GM12878 (cell line): Measurements from ENCODE around the gene FAM72A. TPM values are rescaled to one million over a fixed set of nuclear protein-coding genes. Genes with fewer than 3 reads are reported as not detected.
"Not testable (repeated sequence)": the region's sequence is repeated elsewhere in the genome, so short reads cannot be mapped to it uniquely, and the experiment has no call there.

ENCODE experiments used
- ATAC-seq: fragments of 200-7000 bp; cut with Tn5 transposase; 3 replicates; pipeline ENCODE4 v1.9.1; 2020; ENCODE audit warnings: mild to moderate bottlenecking, moderate library complexity
- BruUV-seq: library from RNA; stranded (reverse); fragments of 400-500 nt; replicated peaks from 2 replicates; lab custom pipeline; 2021; lab: Mats Ljungman, UMichigan
- CTCF ChIA-PET: fragments of 300-600 bp; sonication (Branson Sonifier 250); formaldehyde crosslinking; extraction: SDS; loops from one replicate; lab custom pipeline; 2021; ENCODE audit warnings: inconsistent platforms; lab: Yijun Ruan, JAX
- POLR2A ChIA-PET: fragments of 350-600 bp; formaldehyde crosslinking; extraction: SDS; loops from one replicate; lab custom pipeline; 2021; ENCODE audit warnings: inconsistent platforms; lab: Charles Lee
- RAD21 ChIA-PET: fragments of 300-600 bp; sonication (Branson Sonifier 250); formaldehyde crosslinking; loops from one replicate; lab custom pipeline; 2023; ENCODE audit warnings: antibody characterized with exemption; ENCODE audit not compliant: unreplicated experiment; lab: Charles Lee
- SMC1A ChIA-PET: fragments of 300-600 bp; sonication (Branson Sonifier 250); formaldehyde crosslinking; loops from one replicate; lab custom pipeline; 2023; ENCODE audit not compliant: unreplicated experiment, uncharacterized antibody; lab: Charles Lee
- DNase-seq: peaks from one replicate; pipeline ENCODE4 v3.0.0-alpha.2; 2011; ENCODE audit warnings: low read depth, low spot score
- FAIRE-seq: peaks from 3 replicates; lab custom pipeline; 2011; peaks lifted over from hg19 to GRCh38; lab: Jason Lieb, UNC
- H2AFZ ChIP-seq: 2 replicates; pipeline ENCODE4 v1.6.0; 2011; ENCODE audit warnings: low read depth, low read length, control low read depth; ENCODE audit not compliant: control insufficient read depth
- H3K27ac ChIP-seq: 2 replicates; pipeline ENCODE4 v1.5.1; 2011; ENCODE audit warnings: control low read depth; ENCODE audit not compliant: control insufficient read depth, insufficient read depth
- H3K27me3 ChIP-seq, 2 experiments: replicated peaks in 1 of 2; 2 replicates each; pipeline versions ENCODE4 v1.6.0 to v1.6.1; 2011; ENCODE audit warnings: low read length in 1 of 2; ENCODE audit not compliant: control insufficient read depth in 2 of 2, insufficient read depth in 2 of 2
- H3K36me3 ChIP-seq, 2 experiments: 2 replicates each; pipeline ENCODE4 v1.5.1; 2011; ENCODE audit warnings: low read length in 1 of 2; ENCODE audit not compliant: control insufficient read depth in 2 of 2, insufficient read depth in 2 of 2
- H3K4me1 ChIP-seq: 2 replicates; pipeline ENCODE4 v1.6.1; 2011; ENCODE audit warnings: mild to moderate bottlenecking, low read length, moderate library complexity, mixed read lengths; ENCODE audit not compliant: control insufficient read depth, insufficient read depth
- H3K4me2 ChIP-seq: 2 replicates; pipeline ENCODE4 v1.6.0; 2011; ENCODE audit warnings: control low read depth; ENCODE audit not compliant: control insufficient read depth, insufficient read depth
- H3K4me3 ChIP-seq: fragments of 200-600 bp; sonication (generic); 2 replicates; pipeline ENCODE4 v1.5.1; 2016
- H3K79me2 ChIP-seq: 2 replicates; pipeline ENCODE4 v1.6.0; 2011; ENCODE audit warnings: low read length; ENCODE audit not compliant: control insufficient read depth, insufficient read depth
- H3K9ac ChIP-seq: 2 replicates; pipeline ENCODE4 v1.8.0; 2011; ENCODE audit warnings: low read length, control low read depth, mixed read lengths; ENCODE audit not compliant: control insufficient read depth, insufficient read depth
- H3K9me3 ChIP-seq: replicated peaks from 3 replicates; pipeline ENCODE4 v1.5.1; 2011; ENCODE audit warnings: mild to moderate bottlenecking, low read length; ENCODE audit not compliant: control insufficient read depth, insufficient read depth
- H4K20me1 ChIP-seq: 2 replicates; pipeline ENCODE4 v1.6.0; 2011; ENCODE audit not compliant: control insufficient read depth, insufficient read depth
- BHLHE40 ChIP-seq, 2 experiments: fragments of 450-650 bp in 1 of 2; IDR thresholded peaks; 2 replicates each; pipeline ENCODE4 v1.6.1; 2011 to 2017; ENCODE audit warnings: low read depth in 2 of 2, borderline replicate concordance in 1 of 2, improper control_type of control experiment in 1 of 2, low read length in 1 of 2, mild to moderate bottlenecking in 1 of 2
- EED ChIP-seq: sonication (generic); IDR thresholded peaks from 2 replicates; pipeline ENCODE4 v1.6.1; 2016; ENCODE audit warnings: antibody characterized with exemption, low read depth
- ETV6 ChIP-seq, 2 experiments: fragments of 450-650 bp in 1 of 2; IDR thresholded peaks in 1 of 2; conservative IDR thresholded peaks in 1 of 2; 2 replicates each; pipeline ENCODE4 v1.6.1; 2014; ENCODE audit warnings: antibody characterized with exemption in 1 of 2, borderline replicate concordance in 1 of 2, low read depth in 1 of 2, mild to moderate bottlenecking in 1 of 2, moderate library complexity in 1 of 2
- FOXM1 ChIP-seq: IDR thresholded peaks from 2 replicates; pipeline ENCODE4 v1.6.1; 2012; ENCODE audit warnings: low read depth, mild to moderate bottlenecking, inconsistent platforms, low read length, moderate library complexity
- IRF4 ChIP-seq: IDR thresholded peaks from 2 replicates; pipeline ENCODE4 v1.6.1; 2011; ENCODE audit warnings: low read depth, low read length
- JUNB ChIP-seq: IDR thresholded peaks from 2 replicates; pipeline ENCODE4 v1.6.1; 2016; ENCODE audit warnings: antibody characterized with exemption, mild to moderate bottlenecking
- MEF2A ChIP-seq: IDR thresholded peaks from 2 replicates; pipeline ENCODE4 v1.6.1; 2011; ENCODE audit warnings: low read depth, mild to moderate bottlenecking, low read length, moderate library complexity; ENCODE audit not compliant: insufficient read depth
- MEF2B ChIP-seq: fragments of 450-650 bp; IDR thresholded peaks from 2 replicates; pipeline ENCODE4 v1.6.1; 2018; ENCODE audit warnings: mild to moderate bottlenecking, moderate library complexity; ENCODE audit not compliant: partially characterized antibody, poor library complexity, severe bottlenecking
- NFIC ChIP-seq: IDR thresholded peaks from 2 replicates; pipeline ENCODE4 v1.6.1; 2012; ENCODE audit warnings: low read depth, mild to moderate bottlenecking, inconsistent platforms, low read length, moderate library complexity
- NR2F1 ChIP-seq: fragments of 450-650 bp; conservative IDR thresholded peaks from 2 replicates; pipeline ENCODE4 v1.6.1; 2017; ENCODE audit warnings: mild to moderate bottlenecking
- PAX5 ChIP-seq: IDR thresholded peaks from 2 replicates; pipeline ENCODE4 v1.6.1; 2011; ENCODE audit warnings: low read depth, low read length, borderline replicate concordance
- ZBED1 ChIP-seq: IDR thresholded peaks from 2 replicates; pipeline ENCODE4 v1.6.1; 2016; ENCODE audit warnings: borderline replicate concordance
- ZNF217 ChIP-seq: fragments of 450-650 bp; IDR thresholded peaks from 2 replicates; pipeline ENCODE4 v1.6.1; 2017; ENCODE audit warnings: antibody characterized with exemption, mild to moderate bottlenecking
- WGBS: methylation state at CpG from one replicate; pipeline ENCODE4 v1.1.6; 2016; ENCODE audit warnings: low lambda C conversion rate; ENCODE audit not compliant: insufficient replicate concordance, insufficient coverage; ENCODE audit errors: missing lambda C conversion rate; 5-methylcytosine and 5-hydroxymethylcytosine counted together
- in situ Hi-C: fragments of 300-500 bp; cut with MboI; formaldehyde crosslinking; loops from 9 replicates; pipeline ENCODE4 v1.14.3; 2018; ENCODE audit warnings: mixed read lengths
- intact Hi-C: fragments of 100-400 bp; cut with micrococcal nuclease; formaldehyde crosslinking; loops from one replicate; pipeline ENCODE4 v1.14.2; 2022; ENCODE audit not compliant: unreplicated experiment
- polyA plus RNA-seq, 11 experiments: library from polyadenylated mRNA; depleted of rRNA in 4 of 11; unstranded in 6 of 11; stranded (reverse) in 5 of 11; fragments of >200 nt; fragmentation: Nextera tagmentation in 4 of 11; fragmentation: Illumina TruSeq in 1 of 11; extraction: Ambion mirVana in 4 of 11; extraction: Trizol in 1 of 11; gene quantifications; 1 replicate in 1 of 11; 2 replicates in 10 of 11; pipeline versions ENCODE4 v1.2.1 to v1.2.3, GENCODE V29; 2011 to 2016; ENCODE audit warnings: inconsistent platforms in 2 of 11, missing spikeins in 2 of 11, low read depth in 1 of 11
- total RNA-seq, 4 experiments: library from RNA; depleted of rRNA in 3 of 4; stranded (reverse); fragments of >200 nt in 3 of 4; fragmentation: Illumina TruSeq in 1 of 4; extraction: Trizol in 1 of 4; gene quantifications; 2 replicates each; pipeline versions ENCODE4 v1.2.1 to v1.2.3, GENCODE V29; 2013 to 2021

FAM72A gene
- total and polyA plus RNA-seq, 10 of the 15 experiments (the other 5 are each of a cell fraction or from before 2014, with no cell fraction given): 7.5 to 36.7 (median 18.6) TPM

DNA sequence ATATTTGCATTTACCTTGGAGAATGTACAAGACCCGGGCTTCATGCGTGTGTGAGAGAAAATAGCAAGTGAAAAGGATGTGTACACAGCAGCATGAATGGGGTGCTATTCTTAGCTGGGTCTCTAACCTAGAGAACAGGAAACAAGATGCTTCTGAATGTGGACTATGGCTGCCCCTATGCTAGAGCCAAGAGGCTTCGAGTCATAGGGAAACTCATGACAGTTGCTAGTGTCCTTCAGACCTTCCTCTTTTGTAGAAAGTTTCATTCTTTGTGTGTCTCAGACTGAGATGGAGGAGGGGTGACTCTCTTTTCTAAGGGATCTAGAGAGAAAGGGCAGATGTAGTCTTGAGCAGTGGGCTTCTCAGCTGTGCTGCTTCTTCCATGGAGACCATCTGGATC lies 40.7 kb upstream of the FAM72A start:
- H2AFZ ChIP-seq, H3K27me3 ChIP-seq, CTCF ChIA-PET, H3K27ac ChIP-seq, POLR2A ChIA-PET, H3K4me3 ChIP-seq, H3K4me2 ChIP-seq, SMC1A ChIA-PET, H3K79me2 ChIP-seq, intact Hi-C loops, H4K20me1 ChIP-seq, H3K9ac ChIP-seq, BruUV-seq, RAD21 ChIA-PET, H3K36me3 ChIP-seq, H3K9me3 ChIP-seq, H3K4me1 ChIP-seq, in situ Hi-C loops, FAIRE-seq: not testable (repeated sequence)
- ATAC-seq (peak; percentile 98), DNase-seq (peak; percentile 30)
- TF ChIP-seq FOXM1 (peak; percentile 57; the same call in 1 of the 2 replicates), JUNB (peak; percentile 85), MEF2B (peak; percentile 59), EED (0 out of 2 replicates have a peak, but pooled peaks have one; percentile 27), NFIC (peak; percentile 56), ZBED1 (peak; percentile 55; the same call in 1 of the 2 replicates), ETV6 (conservative IDR thresholded peaks at IDR 0.05 in 1 of 2, IDR thresholded peaks at IDR 0.05 in 1 of 2; ENCODE audit: borderline replicate concordance in 1 of 2, low read depth in 1 of 2) (peak in 1 of 2 experiments; percentile 48; a peak in 1 of 4 replicates), MEF2A (peak; percentile 69), PAX5 (peak; percentile 62; the same call in 1 of the 2 replicates), NR2F1 (peak; percentile 72), IRF4 (peak; percentile 32; the same call in 1 of the 2 replicates), ZNF217 (peak; percentile 98), BHLHE40 (IDR thresholded peaks at IDR 0.05; ENCODE audit: borderline replicate concordance in 1 of 2, low read depth in 2 of 2, low read length in 1 of 2) (peak in 1 of 2 experiments; percentile 22; a peak in 1 of 4 replicates)
- 0% methylated on average over 1 of the region's 3 CpGs for WGBS
